T-helper 2 cell (primary cell): ENCODE results near the gene FOXK1.
"Not testable (repeated sequence)": the region's sequence is repeated elsewhere in the genome, so short reads cannot be mapped to it uniquely, and the experiment has no call there.

Experiments used
- DNase-seq, 5 experiments: peaks; one replicate each; pipeline versions ENCODE4 v3.0.0 to v3.0.0-alpha.2; 2012 to 2022

FOXK1 gene

GRCh38 chr7:4787947-4788626 lies 106.0 kb downstream of the FOXK1 start:
- DNase-seq: no peak

DNA sequence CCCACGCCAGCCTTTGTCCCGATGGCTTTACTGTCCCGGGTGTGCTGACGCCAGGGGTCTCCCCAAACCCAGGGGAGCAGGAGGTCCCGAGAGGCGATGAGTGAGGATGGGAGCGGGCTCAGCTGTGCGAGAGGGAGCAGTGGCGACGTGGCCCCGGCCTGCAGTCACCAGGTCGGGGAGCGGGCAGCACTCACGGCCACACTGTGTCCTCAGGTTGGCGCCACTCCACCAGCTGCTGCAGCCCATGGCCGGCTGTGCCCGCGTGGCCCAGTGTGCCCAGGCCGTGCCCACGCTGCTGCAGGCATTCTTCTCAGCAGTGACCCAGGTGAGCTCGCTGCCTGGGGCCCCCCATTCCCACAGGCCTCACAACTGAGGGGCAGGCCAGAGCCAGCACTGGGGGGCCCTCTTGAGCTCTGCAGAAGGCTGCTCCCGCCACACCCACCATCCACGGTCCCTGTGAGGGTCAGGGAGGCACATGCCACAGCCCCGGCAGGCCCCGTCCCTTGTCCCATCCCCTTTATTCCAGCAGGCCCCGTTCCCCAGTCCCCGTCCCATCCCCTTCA lies 106.6 kb downstream of the FOXK1 start:
- no peak for DNase-seq

- no peak for DNase-seq
Measured at GRCh38 chr7:4789194-4790077, 107.3 kb downstream of the FOXK1 start.

GRCh38 chr7:4790078-4790465 lies 108.0 kb downstream of the FOXK1 start:
- no peak for DNase-seq

GRCh38 chr7:4790516-4790991 lies 108.5 kb downstream of the FOXK1 start:
- DNase-seq: no peak

DNA sequence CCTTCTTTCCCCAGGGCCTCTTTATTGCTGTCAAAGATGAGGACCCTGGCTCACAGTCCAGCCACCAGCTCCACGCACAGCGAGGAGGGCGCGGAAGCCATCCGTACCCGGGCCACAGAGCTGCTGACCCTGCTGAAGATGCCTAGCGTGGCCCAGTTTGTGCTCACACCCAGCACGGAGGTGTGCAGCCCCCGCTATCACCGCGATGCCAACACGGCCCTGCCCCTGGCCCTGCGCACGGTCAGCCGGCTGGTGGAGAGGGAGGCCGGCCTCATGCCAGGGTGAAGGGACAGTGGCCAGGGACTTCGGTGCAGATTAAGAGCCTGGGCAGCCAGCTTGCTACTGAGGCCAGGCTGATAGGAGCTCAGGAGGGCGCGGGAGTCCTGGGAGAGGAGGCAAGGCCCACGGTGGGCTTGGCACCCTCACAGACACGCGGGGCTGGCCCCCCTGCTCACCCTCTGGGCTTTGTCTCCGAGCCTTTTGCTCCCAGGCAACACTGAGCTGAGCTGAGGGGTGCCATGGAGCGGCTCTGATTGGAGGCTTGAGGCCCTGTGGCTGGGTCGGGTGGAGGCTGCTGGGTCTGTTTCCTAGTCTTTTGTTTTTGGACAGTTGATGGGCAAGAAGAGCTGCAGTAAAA lies 109.1 kb downstream of the FOXK1 start:
- no peak for DNase-seq

DNA sequence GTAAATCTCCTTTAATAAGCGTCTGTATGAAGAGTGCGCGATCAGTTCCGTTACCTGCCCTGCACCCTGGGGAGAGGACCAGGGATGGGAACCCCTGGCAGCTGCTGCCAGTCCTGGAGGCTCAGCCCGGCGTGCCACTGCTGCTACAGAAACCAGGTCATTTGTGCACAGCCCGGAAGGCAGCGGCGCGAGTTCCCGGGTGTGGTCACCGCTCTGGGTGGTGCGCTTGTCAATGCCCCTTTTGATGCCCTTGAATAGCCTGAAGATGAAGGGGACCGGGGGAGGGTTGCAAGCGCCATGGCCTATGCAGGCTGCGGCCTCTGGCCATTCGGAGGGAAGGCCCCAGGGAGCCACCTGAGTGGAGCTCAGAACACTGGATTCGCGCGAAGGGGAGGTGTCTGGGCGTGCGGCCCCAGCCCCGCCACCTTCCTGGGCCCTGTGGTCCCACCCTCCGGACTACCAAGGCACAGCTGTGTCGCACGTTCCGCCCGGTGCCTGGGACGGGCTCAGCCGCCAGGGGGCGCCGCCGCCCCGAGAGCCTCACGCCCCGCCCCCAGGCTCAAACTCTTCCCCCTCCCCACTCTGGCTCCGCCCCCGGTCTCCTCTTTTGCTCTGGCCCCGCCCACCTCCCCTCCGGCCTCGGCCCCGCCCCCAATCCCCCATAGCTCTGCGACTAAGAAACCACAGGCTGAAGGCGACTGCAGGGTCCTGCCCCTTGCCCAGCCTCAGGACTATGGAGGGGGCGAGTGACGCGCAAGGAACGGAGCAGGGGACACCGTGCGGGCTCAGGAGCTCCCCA lies 109.8 kb downstream of the FOXK1 start:
- peak; percentile 62 to 73 (median 67) for DNase-seq

DNA sequence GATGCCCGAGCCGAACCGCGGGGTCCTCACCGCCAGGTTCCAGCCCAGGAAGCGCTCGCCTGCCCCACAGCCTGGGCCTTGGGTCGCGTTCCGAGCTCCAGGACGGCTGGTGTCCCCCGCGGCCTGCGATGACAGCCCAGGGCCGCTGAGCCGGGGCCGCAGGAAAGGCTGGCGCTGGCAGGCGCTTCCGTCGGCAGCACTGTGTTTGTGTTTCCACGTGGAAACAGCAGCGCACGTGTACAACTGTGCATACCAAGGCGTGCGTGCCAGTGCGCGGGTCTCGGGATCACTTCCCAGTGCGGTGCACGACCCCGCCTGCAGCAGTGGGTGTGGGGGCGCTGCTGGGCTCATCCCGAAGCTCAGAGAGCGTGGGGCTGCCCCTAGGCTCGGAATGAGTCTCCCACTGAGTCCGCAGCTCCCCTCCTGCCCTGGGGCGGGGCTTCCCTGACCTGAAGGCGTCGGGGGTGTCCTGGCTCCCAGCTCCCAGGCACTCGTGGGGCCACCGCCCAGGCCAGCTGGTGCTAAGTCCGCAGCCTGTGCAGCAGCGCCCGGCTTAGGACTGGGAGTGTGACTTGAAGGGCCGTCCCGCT lies 110.5 kb downstream of the FOXK1 start:
- peak in 1 of 5 experiments; percentile 22 for DNase-seq

DNA sequence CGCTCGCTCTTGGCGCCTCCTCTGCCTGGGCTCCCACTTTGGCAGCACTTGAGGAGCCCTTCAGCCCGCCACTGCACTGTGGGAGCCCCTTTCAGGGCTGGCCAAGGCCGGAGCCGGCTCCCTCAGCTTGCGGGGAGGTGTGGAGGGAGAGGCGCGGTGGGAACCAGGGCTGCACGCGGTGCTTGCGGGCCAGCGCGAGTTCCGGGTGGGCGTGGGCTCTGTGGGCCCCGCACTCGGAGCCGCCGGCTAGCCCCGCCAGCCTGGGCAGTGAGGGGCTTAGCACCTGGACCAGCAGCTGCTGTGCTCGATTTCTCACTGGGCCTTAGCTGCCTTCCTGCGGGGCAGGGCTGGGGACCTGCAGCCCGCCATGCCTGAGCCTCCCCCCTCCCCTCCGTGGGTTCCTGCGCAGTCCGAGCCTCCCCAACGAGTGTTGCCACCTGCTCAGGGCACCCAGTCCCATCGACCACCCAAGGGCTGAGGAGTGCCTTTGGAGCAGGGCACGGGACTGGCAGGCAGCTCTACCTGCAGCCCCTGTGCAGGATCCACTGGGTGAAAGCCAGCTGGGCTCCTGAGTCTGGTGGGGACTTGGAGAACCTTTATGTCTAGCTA lies 111.4 kb downstream of the FOXK1 start:
- DNase-seq: not testable (repeated sequence)

DNA sequence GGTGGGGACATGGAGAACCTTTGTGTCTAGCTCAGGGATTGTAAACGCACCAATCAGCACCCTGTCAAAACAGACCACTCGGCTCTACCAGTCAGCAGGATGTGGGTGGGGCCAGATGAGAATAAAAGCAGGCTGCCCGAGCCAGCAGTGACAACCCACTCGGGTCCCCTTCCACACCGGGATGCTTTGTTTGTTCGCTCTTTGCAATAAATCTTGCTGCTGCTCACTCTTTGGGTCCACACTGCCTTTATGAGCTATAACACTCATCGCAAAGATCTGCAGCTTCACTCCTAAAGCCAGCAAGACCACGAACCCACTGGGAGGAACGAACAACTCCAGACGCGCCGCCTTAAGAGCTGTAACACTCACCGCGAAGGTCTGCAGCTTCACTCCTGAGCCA lies 112.1 kb downstream of the FOXK1 start:
- DNase-seq: not testable (repeated sequence)

DNA sequence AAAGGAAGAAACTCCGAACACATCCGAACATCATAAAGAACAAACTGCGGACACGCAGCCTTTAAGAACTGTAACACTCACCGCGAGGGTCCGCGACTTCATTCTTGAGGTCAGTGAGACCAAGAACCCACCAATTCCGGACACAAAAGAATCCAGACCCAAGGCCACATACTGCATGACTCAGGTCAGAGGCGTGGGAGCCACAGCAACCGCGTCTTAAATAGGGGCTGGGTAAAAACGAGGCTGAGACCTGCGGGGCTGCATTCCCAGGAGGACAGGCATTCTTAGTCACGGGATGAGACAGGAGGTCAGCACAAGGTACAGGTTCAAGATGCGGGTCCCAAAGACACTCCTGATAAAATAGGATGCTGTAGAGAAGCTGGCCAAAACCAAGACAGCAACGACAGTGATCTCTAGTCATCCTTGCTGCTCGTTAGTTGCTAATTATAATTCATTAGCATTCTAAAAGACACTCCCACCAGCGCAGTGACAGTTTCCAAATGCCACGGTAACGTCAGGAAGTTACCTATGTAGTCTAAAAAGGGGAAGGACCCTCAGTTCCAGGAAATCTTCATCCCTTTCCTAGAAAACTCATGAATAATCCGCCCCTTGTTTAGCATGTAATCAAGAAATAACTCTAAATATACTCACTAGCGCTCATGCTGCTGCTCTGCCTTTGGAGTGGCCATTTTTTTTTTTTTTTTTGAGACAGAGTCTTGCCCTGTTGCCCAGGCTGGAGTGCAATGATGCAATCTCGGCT lies 112.7 kb downstream of the FOXK1 start:
- no peak for DNase-seq

GRCh38 chr7:4796453-4796852 lies 114.4 kb downstream of the FOXK1 start:
- no peak for DNase-seq

GRCh38 chr7:4797858-4798705 lies 116.0 kb downstream of the FOXK1 start:
- peak; percentile 30 to 52 (median 46) for DNase-seq

GRCh38 chr7:4798706-4799235 lies 116.7 kb downstream of the FOXK1 start:
- DNase-seq: no peak

GRCh38 chr7:4799508-4800268 lies 117.6 kb downstream of the FOXK1 start:
- DNase-seq: no peak

- no peak for DNase-seq
Measured at GRCh38 chr7:4800487-4800886, 118.4 kb downstream of the FOXK1 start.

GRCh38 chr7:4800926-4801838 lies 119.1 kb downstream of the FOXK1 start:
- no peak for DNase-seq
